GM10266 (cell line): ENCODE data around the gene RPTOR.
"Not testable (repeated sequence)": the region's sequence is repeated elsewhere in the genome, so short reads cannot be mapped to it uniquely, and the experiment has no call there.

Source experiments
- DNase-seq: peaks from one replicate; pipeline ENCODE4 v3.0.0; 2012; ENCODE audit errors: extremely low spot score
- CTCF ChIP-seq: IDR thresholded peaks from 2 replicates; pipeline ENCODE4 v1.5.1; 2012; ENCODE audit warnings: mild to moderate bottlenecking, low read depth; ENCODE audit not compliant: control insufficient read depth, insufficient read depth; ENCODE audit errors: missing control alignments

The RPTOR gene

GRCh38 chr17:80814491-80814890, 269.9 kb downstream of the RPTOR start:
- DNase-seq = no peak
- no peak for TF ChIP-seq CTCF

- no peak for DNase-seq
- TF ChIP-seq CTCF = no peak
These were observed 270.6 kb downstream of the RPTOR start for GRCh38 chr17:80815151-80815681.

- DNase-seq = not testable (repeated sequence)
These were observed 271.1 kb downstream of the RPTOR start for GRCh38 chr17:80815718-80816117.

- DNase-seq = no peak
- TF ChIP-seq CTCF = no peak
These were observed 271.8 kb downstream of the RPTOR start for GRCh38 chr17:80816241-80817103.

- TF ChIP-seq CTCF = no peak
- DNase-seq = no peak
These were observed 272.7 kb downstream of the RPTOR start for GRCh38 chr17:80817321-80817845.

GRCh38 chr17:80817861-80818260, 273.2 kb downstream of the RPTOR start:
- DNase-seq = no peak
- no peak for TF ChIP-seq CTCF

- no peak for TF ChIP-seq CTCF
- DNase-seq = no peak
These were observed 274.2 kb downstream of the RPTOR start for GRCh38 chr17:80818871-80819270.
